T47D (cell line): ENCODE results near the gene CSDE1.
"Not testable (repeated sequence)": the region's sequence is repeated elsewhere in the genome, so short reads cannot be mapped to it uniquely, and the experiment has no call there.

Experiments
- DNase-seq, 2 experiments: peaks; one replicate each; pipeline versions ENCODE4 v3.0.0 to v3.0.0-alpha.2; 2011 to 2012; ENCODE audit warnings: low read depth in 1 of 2, low spot score in 1 of 2
- JUND ChIP-seq: IDR thresholded peaks from 2 replicates; pipeline ENCODE4 v1.6.1; 2012; ENCODE audit warnings: low read depth
- in situ Hi-C: cut with HindIII; loops from 2 replicates; pipeline ENCODE4 v1.10.0; 2016; ENCODE audit warnings: low sequenced_read_pairs, low pct_unique_long_range_greater_than_20kb

The CSDE1 gene

GRCh38 chr1:114757455-114758255 lies at the start of gene CSDE1:
Gene CSDE1, minus strand, starts transcription at chr1:114757984. Its CDS starts 18,094 bp downstream, at chr1:114739890.
- in situ Hi-C loops: no loop called here
- DNase-seq: peak; percentile 65 to 98
- TF ChIP-seq JUND: no peak

GRCh38 chr1:114804449-114804848 lies 46.7 kb upstream of the CSDE1 start:
- in situ Hi-C loops, DNase-seq: not testable (repeated sequence)

GRCh38 chr1:114803001-114803400 lies 45.2 kb upstream of the CSDE1 start:
- no peak for DNase-seq
- no peak for TF ChIP-seq JUND

GRCh38 chr1:114794038-114794437 lies 36.3 kb upstream of the CSDE1 start:
- no peak for TF ChIP-seq JUND
- in situ Hi-C loops: no loop called here
- DNase-seq: no peak

More at GRCh38 chr1:114803001-114803400, 45.2 kb upstream of the CSDE1 start:
- in situ Hi-C loops: no loop called here

- DNase-seq, in situ Hi-C loops: not testable (repeated sequence)
Measured at GRCh38 chr1:114790581-114790980, 32.8 kb upstream of the CSDE1 start.

- DNase-seq, in situ Hi-C loops: not testable (repeated sequence)
Measured at GRCh38 chr1:114786440-114786839, 28.7 kb upstream of the CSDE1 start.

GRCh38 chr1:114782476-114782875 lies 24.7 kb upstream of the CSDE1 start:
- TF ChIP-seq JUND: no peak
- DNase-seq: no peak
- in situ Hi-C loops: no loop called here

GRCh38 chr1:114780344-114781226 lies 22.8 kb upstream of the CSDE1 start, which contains the start of gene SIKE1:
Gene SIKE1, minus strand, starts transcription at chr1:114780685. Its CDS starts 78 bp downstream, at chr1:114780607.
- TF ChIP-seq JUND: no peak
- DNase-seq: peak; percentile 69 to 91
- in situ Hi-C loops: no loop called here

GRCh38 chr1:114779722-114780121 lies 21.9 kb upstream of the CSDE1 start:
- in situ Hi-C loops: no loop called here
- no peak for DNase-seq
- TF ChIP-seq JUND: no peak

- in situ Hi-C loops, DNase-seq: not testable (repeated sequence)
Measured at GRCh38 chr1:114776726-114777125, 18.9 kb upstream of the CSDE1 start.

GRCh38 chr1:114771992-114772391 lies 14.2 kb upstream of the CSDE1 start:
- DNase-seq: no peak
- in situ Hi-C loops: no loop called here
- TF ChIP-seq JUND: no peak

GRCh38 chr1:114770989-114771388 lies 13.2 kb upstream of the CSDE1 start:
- TF ChIP-seq JUND: no peak
- in situ Hi-C loops: no loop called here

GRCh38 chr1:114764689-114765088 lies 6.9 kb upstream of the CSDE1 start:
- in situ Hi-C loops: no loop called here
- TF ChIP-seq JUND: no peak
- DNase-seq: no peak

More at GRCh38 chr1:114770989-114771388, 13.2 kb upstream of the CSDE1 start:
- no peak for DNase-seq
